HepG2 (cell line): ENCODE results near the gene CREG2. TPM values are rescaled to one million over a fixed set of nuclear protein-coding genes. Genes with fewer than 3 reads are reported as not detected.
A peak's percentile ranks its signal among the peaks of the same experiment; 100 is the strongest.

Experiments
- ARID2 ChIP-seq: sonication (generic); formaldehyde crosslinking; IDR thresholded peaks from 2 replicates; pipeline ENCODE4 v1.8.1; 2022; ENCODE audit warnings: mild to moderate bottlenecking, missing genetic modification reagents, borderline replicate concordance
- FOSL2 ChIP-seq: sonication (generic); formaldehyde crosslinking; IDR thresholded peaks from 2 replicates; pipeline ENCODE4 v1.4.0; 2020; ENCODE audit warnings: missing genetic modification reagents
- KMT2B ChIP-seq: IDR thresholded peaks from 2 replicates; pipeline ENCODE4 v1.6.1; 2016; ENCODE audit warnings: missing genetic modification reagents, missing compliant biosample characterization
- PAX8 ChIP-seq: sonication (generic); formaldehyde crosslinking; IDR thresholded peaks from 2 replicates; pipeline ENCODE4 v1.8.0; 2022; ENCODE audit warnings: mild to moderate bottlenecking, missing genetic modification reagents, borderline replicate concordance
- POLR2AphosphoS5 ChIP-seq: IDR thresholded peaks from 2 replicates; pipeline ENCODE4 v1.6.1; 2012; ENCODE audit warnings: low read depth, low read length
- SOX13 ChIP-seq, 3 experiments: fragments of 450-650 bp in 1 of 3; sonication (generic) in 1 of 3; formaldehyde crosslinking in 1 of 3; IDR thresholded peaks in 2 of 3; conservative IDR thresholded peaks in 1 of 3; 2 replicates each; pipeline versions ENCODE4 v1.5.0 to v1.6.1; 2016 to 2020; ENCODE audit warnings: antibody characterized with exemption in 1 of 3, mild to moderate bottlenecking in 1 of 3, missing compliant biosample characterization in 1 of 3, missing genetic modification reagents in 1 of 3, moderate library complexity in 1 of 3
- TARDBP ChIP-seq: sonication (generic); formaldehyde crosslinking; IDR thresholded peaks from 2 replicates; pipeline ENCODE4 v1.8.0; 2022; ENCODE audit warnings: mild to moderate bottlenecking, missing genetic modification reagents
- THYN1 ChIP-seq: sonication (generic); formaldehyde crosslinking; IDR thresholded peaks from 2 replicates; pipeline ENCODE4 v1.8.1; 2023; ENCODE audit warnings: low read depth, mild to moderate bottlenecking, moderate library complexity, missing genetic modification reagents, borderline replicate concordance
- USF2 ChIP-seq, 2 experiments: sonication (generic) in 1 of 2; formaldehyde crosslinking in 1 of 2; IDR thresholded peaks; 2 replicates each; pipeline versions ENCODE4 v1.5.1 to v1.6.1; 2011 to 2020; ENCODE audit warnings: borderline replicate concordance in 1 of 2, low read depth in 1 of 2, low read length in 1 of 2, mild to moderate bottlenecking in 1 of 2, missing genetic modification reagents in 1 of 2, moderate library complexity in 1 of 2
- XBP1 ChIP-seq: sonication (generic); formaldehyde crosslinking; IDR thresholded peaks from 2 replicates; pipeline ENCODE4 v1.5.0; 2020; ENCODE audit warnings: missing genetic modification reagents
- ZBTB10 ChIP-seq: sonication (generic); formaldehyde crosslinking; IDR thresholded peaks from 2 replicates; pipeline ENCODE4 v1.4.0; 2020; ENCODE audit warnings: missing genetic modification reagents, borderline replicate concordance
- ZBTB46 ChIP-seq: sonication (generic); formaldehyde crosslinking; IDR thresholded peaks from 2 replicates; pipeline ENCODE4 v1.4.0; 2020; ENCODE audit warnings: mild to moderate bottlenecking, missing genetic modification reagents, borderline replicate concordance
- ZFAT ChIP-seq: sonication (generic); formaldehyde crosslinking; conservative IDR thresholded peaks from 2 replicates; pipeline ENCODE4 v1.8.1; 2023; ENCODE audit warnings: missing genetic modification reagents, inconsistent platforms
- ZIK1 ChIP-seq: sonication (generic); formaldehyde crosslinking; IDR thresholded peaks from 2 replicates; pipeline ENCODE4 v1.5.0; 2020; ENCODE audit warnings: mild to moderate bottlenecking, low read depth, missing genetic modification reagents, borderline replicate concordance
- ZNF224 ChIP-seq: sonication (generic); formaldehyde crosslinking; IDR thresholded peaks from 2 replicates; pipeline ENCODE4 v1.5.0; 2020; ENCODE audit warnings: mild to moderate bottlenecking, missing genetic modification reagents
- ZNF317 ChIP-seq: sonication (generic); formaldehyde crosslinking; IDR thresholded peaks from 2 replicates; pipeline ENCODE4 v1.5.0; 2020; ENCODE audit warnings: mild to moderate bottlenecking, missing genetic modification reagents
- ZNF556 ChIP-seq: sonication (generic); formaldehyde crosslinking; IDR thresholded peaks from 2 replicates; pipeline ENCODE4 v1.4.0; 2020; ENCODE audit warnings: mild to moderate bottlenecking, missing genetic modification reagents, borderline replicate concordance
- ZNF605 ChIP-seq: sonication (generic); formaldehyde crosslinking; IDR thresholded peaks from 2 replicates; pipeline ENCODE4 v1.8.0; 2022; ENCODE audit warnings: mild to moderate bottlenecking, missing genetic modification reagents
- ZNF670 ChIP-seq: sonication (generic); formaldehyde crosslinking; IDR thresholded peaks from 2 replicates; pipeline ENCODE4 v1.8.0; 2022; ENCODE audit warnings: mild to moderate bottlenecking, missing genetic modification reagents, borderline replicate concordance
- ZNF724P ChIP-seq: sonication (generic); formaldehyde crosslinking; IDR thresholded peaks from 2 replicates; pipeline ENCODE4 v1.8.0; 2022; ENCODE audit warnings: missing genetic modification reagents, borderline replicate concordance
- ZNF75D ChIP-seq: sonication (generic); formaldehyde crosslinking; IDR thresholded peaks from 2 replicates; pipeline ENCODE4 v1.8.1; 2023; ENCODE audit warnings: missing genetic modification reagents, mild to moderate bottlenecking, borderline replicate concordance
- polyA plus RNA-seq, 8 experiments: library from polyadenylated mRNA; depleted of rRNA in 3 of 8; stranded (reverse) in 7 of 8; unstranded in 1 of 8; fragments of >200 nt; fragmentation: Illumina TruSeq in 4 of 8; extraction: Trizol in 4 of 8; gene quantifications; 2 replicates each; pipeline versions ENCODE4 v1.2.1 to v1.2.3, GENCODE V29; 2011 to 2016; ENCODE audit warnings: low read depth in 4 of 8, missing spikeins in 1 of 8, mixed read lengths in 1 of 8; ENCODE audit not compliant: insufficient read depth in 1 of 8
- total RNA-seq, 5 experiments: library from RNA; depleted of rRNA; stranded (reverse); fragments of >200 nt; fragmentation: Illumina TruSeq; extraction: Trizol; gene quantifications; 2 replicates each; pipeline ENCODE4 v1.2.3, GENCODE V29; 2016; ENCODE audit warnings: low read depth in 1 of 5

Gene CREG2
- total and polyA plus RNA-seq, 2 of the 13 experiments (the other 11 are each of a cell fraction or from before 2014, with no cell fraction given): 0.18 to 0.26 TPM

- no peak for TF ChIP-seq ZBTB10 (CRISPR knock-in tag)
- no peak for TF ChIP-seq ZBTB46
- TF ChIP-seq KMT2B (CRISPR knock-in tag): 0 out of 2 replicates have a peak, but pooled peaks have one; percentile 28
- no peak for TF ChIP-seq SOX13 (IDR thresholded peaks at IDR 0.05)
- peak in 1 of 2 experiments; percentile 26; a peak in 1 of 4 replicates for TF ChIP-seq SOX13 (CRISPR knock-in tag; conservative IDR thresholded peaks at IDR 0.05 in 1 of 2, IDR thresholded peaks at IDR 0.05 in 1 of 2)
- TF ChIP-seq ARID2: no peak
- no peak for TF ChIP-seq ZNF224 (CRISPR knock-in tag)
- TF ChIP-seq ZFAT: no peak
- TF ChIP-seq ZNF670 (CRISPR knock-in tag): no peak
- 0 out of 2 replicates have a peak, but pooled peaks have one; percentile 13 for TF ChIP-seq ZNF605 (CRISPR knock-in tag)
- TF ChIP-seq POLR2AphosphoS5: no peak
- no peak for TF ChIP-seq PAX8 (CRISPR knock-in tag)
- TF ChIP-seq ZNF556 (CRISPR knock-in tag): no peak
- no peak for TF ChIP-seq ZNF724P (CRISPR knock-in tag)
- no peak for TF ChIP-seq FOSL2
- no peak for TF ChIP-seq TARDBP
- no peak for TF ChIP-seq USF2 (IDR thresholded peaks at IDR 0.05; ENCODE audit: low read depth, low read length)
- no peak for TF ChIP-seq USF2 (CRISPR knock-in tag; IDR thresholded peaks at IDR 0.05; ENCODE audit: borderline replicate concordance)
- TF ChIP-seq XBP1 (CRISPR knock-in tag): no peak
- TF ChIP-seq ZNF75D: no peak
- TF ChIP-seq THYN1 (CRISPR knock-in tag): no peak
- 0 out of 2 replicates have a peak, but pooled peaks have one; percentile 8 for TF ChIP-seq ZNF317 (CRISPR knock-in tag)
- no peak for TF ChIP-seq ZIK1 (CRISPR knock-in tag)
These were observed 76.2 kb downstream of the CREG2 start (continued) for GRCh38 chr2:101310834-101311695.
